Posterior cingulate gyrus (tissue), 11 donors: ENCODE data around the gene SLC26A9.
"Not testable (repeated sequence)": the region's sequence is repeated elsewhere in the genome, so short reads cannot be mapped to it uniquely, and the experiment has no call there.

ENCODE experiments used
- DNase-seq, 10 donors: peaks; one replicate each; pipeline versions ENCODE4 v3.0.0 to v3.0.0-alpha.2; 2020 to 2021; ENCODE audit warnings: mixed read lengths in 3 of 10
- intact Hi-C: fragments of 100-400 bp; cut with DNase I; formaldehyde crosslinking; loops from one replicate; pipeline ENCODE4 v1.15.1; 2023

The SLC26A9 gene

GRCh38 chr1:205915354-205915990 lies 27.8 kb downstream of the SLC26A9 start:
- DNase-seq: no peak
- intact Hi-C loops: loop anchor here (5.0 kb wide), 2 partner anchors 123 to 192 kb away; no protein-coding TSS in a partner anchor

DNA sequence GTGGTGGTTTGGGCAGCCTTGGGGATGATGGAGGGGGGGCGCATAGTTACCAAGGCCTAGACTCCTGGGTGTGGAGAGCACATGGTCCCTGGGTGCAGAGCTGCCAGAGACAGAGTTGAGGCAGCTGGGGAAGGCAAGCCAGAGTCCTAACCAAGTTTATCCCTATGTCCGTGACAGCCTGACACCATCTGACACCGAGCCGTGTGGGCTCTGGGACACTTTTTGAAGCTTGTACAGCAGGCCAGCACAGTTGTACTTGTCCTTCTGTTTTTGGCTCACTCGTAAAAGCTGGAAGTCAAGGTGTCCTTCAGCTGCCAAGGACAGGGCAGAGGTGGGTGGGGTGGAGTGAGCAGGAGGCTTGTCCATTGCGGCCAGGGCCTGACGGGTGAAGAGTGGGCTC lies 28.5 kb downstream of the SLC26A9 start:
- DNase-seq: no peak
- intact Hi-C loops: loop anchor here (5.0 kb wide), 2 partner anchors 122 to 193 kb away; no protein-coding TSS in a partner anchor

DNA sequence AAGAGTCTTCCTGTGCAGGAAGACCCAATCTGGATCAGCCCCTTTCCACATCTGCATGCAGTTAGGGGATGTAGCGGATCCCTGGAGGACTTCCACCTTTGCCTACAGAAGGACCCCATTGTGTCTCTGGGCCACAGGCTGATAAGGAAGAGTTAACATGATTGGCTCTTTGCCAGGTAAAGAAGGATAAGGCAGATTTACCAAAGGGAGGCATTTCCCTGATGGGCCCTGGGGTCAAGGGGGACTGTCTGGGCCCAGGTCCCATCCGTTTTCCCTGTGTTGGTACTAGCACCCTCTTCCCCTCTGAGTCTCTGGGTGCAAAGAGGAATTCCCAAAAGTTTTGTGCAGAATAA lies 29.1 kb downstream of the SLC26A9 start:
- DNase-seq: no peak
- intact Hi-C loops: no loop called here

DNA sequence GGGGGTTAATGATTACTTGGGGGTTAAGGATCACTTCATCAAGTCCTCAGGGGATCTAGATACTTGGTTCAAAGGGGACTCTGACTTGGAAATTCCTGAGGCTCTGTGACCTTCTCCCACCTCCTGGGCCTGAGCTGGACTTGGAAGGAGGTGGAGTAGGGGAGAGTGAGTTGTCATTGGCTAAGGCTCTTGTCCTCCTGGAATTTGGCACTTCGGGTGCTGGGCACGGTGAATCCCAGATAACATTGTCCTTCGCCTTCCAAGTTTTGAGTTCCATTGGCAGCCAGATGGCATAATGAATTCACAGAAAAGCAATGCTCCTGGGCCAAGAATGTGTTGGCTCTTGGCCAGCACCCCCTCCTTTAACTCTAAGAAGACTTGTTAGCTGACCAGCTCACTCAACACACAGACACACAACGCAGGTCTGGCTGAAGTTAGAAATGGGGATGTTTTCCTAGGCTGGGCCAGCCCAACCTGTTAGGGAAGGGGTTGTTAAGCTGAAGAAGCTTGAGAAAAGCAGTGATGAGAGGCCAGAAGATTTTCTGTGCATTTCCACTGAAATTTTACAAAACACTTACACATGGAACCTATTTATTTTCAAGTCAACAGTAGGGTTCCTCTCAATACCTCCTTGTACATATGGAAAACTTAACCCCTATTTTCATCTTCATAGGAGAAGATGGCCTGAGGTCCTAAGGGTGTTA lies 29.7 kb downstream of the SLC26A9 start:
- intact Hi-C loops: no loop called here
- DNase-seq: peak in 7 of 10 donors; percentile 37 to 88 (median 47)

DNA sequence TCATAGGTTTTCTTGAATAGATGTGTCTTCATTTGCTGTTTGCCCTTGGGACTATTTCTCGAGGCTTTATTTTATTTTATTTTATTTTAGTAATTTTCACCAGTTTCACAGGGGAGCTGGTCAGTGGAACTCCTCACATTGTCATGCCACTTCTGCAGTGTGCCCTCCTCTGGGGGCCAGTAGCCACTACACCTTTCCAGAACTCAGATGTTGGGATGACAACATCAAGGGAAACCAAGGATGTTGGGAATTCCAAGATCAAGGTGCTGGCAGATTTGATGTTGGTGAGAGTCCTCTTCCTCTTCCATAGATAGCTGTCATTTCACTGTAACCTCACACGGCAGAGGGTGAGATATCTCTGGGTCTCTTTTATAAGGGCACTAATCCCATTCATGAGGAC lies 35.5 kb downstream of the SLC26A9 start:
- peak in 2 of 10 donors; percentile 40 to 77 for DNase-seq
- intact Hi-C loops: no loop called here

DNA sequence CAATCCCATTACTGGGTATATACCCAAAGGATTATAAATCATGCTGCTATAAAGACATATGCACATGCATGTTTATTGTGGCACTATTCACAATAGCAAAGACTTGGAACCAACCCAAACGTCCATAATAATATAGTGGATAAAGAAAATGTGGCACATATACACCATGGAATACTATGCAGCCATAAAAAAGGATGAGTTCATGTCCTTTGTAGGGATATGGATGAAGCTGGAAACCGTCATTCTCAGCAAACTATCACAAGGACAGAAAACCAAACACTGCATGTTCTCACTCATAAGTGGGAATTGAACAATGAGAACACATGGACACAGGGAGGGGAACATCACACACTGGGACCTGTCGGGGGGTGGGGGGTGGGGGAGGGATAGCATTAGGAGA lies 38.2 kb downstream of the SLC26A9 start:
- intact Hi-C loops, DNase-seq: not testable (repeated sequence)

- intact Hi-C loops: no loop called here
- no peak for DNase-seq
Measured at GRCh38 chr1:205896351-205896750, 46.9 kb downstream of the SLC26A9 start.

DNA sequence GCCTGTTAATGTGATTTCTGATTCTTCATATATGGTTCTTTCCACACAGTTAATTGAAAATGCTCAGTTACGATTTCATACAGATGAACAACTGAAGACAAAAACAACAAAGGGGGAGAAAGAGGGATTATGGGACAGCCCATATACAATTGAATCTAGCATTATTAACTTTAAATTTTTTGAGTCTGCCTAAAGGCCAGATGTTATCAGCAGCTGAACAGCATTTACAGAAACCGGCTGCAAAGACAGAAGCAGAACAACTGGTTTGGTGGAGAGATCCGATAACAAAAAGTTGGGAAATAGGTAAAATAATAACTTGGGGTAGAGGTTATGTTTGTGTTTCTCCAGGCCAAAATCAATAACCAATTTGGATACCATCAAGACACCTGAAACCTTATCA lies 49.1 kb downstream of the SLC26A9 start:
- intact Hi-C loops: not testable (repeated sequence)

DNA sequence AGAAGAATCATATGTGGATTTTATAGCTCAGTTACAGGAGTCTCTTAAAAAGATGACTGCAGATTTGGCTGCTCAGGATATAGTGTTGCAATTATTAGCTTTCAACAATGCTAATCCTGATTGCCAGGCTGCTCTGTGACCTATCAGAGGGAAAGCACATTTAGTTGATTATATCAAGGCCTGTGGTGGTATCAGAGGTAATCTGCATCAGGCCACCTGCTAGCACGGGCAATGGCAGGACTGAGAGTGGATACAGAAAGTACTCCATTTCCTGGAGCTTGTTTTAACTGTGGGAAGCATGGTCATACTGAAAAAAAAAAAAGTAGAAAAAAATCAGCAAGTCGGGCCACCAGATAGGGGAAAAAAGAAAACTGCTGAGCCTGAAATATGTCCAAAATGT lies 51.1 kb downstream of the SLC26A9 start:
- DNase-seq, intact Hi-C loops: not testable (repeated sequence)

More for the DNA sequence above, 49.1 kb downstream of the SLC26A9 start:
- DNase-seq: not testable (repeated sequence)

DNA sequence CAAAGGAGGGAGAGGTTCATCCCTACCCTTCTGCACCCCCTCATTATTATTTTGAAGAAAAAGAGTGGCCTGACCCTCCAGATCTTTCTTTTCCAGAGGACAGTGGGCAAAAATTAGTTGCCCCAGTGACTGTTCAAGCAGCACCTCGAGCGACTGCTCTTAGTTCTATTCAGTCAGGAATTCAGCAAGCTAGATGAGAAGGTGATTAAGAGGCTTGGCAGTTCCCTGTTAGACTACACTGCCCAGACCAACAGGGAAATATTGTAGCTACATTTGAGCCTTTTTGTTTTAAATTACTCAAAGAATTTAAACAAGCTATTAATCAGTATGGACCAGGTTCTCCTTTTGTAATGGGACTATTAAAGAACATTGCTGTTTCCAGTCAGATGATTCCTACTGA lies 51.8 kb downstream of the SLC26A9 start:
- DNase-seq, intact Hi-C loops: not testable (repeated sequence)

DNA sequence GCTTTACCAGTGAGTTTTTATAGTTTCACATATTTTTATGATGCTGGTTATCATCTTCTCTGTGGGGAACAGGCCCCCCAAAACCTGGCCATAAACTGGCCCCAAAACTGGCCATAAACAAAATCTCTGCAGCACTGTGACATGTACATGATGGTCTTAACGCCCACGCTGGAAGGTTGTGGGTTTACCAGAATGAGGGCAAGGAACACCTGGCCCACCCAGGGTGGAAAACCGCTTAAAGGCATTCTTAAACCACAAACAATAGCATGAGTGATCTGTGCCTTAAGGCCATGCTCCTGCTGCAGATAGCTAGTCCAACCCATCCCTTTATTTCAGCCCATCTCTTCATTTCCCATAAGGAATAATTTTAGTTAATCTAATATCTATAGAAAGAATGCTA lies 52.6 kb downstream of the SLC26A9 start:
- intact Hi-C loops, DNase-seq: not testable (repeated sequence)

GRCh38 chr1:205889706-205890105 lies 53.5 kb downstream of the SLC26A9 start:
- DNase-seq, intact Hi-C loops: not testable (repeated sequence)

GRCh38 chr1:205889006-205889405 lies 54.2 kb downstream of the SLC26A9 start:
- intact Hi-C loops, DNase-seq: not testable (repeated sequence)

GRCh38 chr1:205883792-205884191 lies 59.5 kb downstream of the SLC26A9 start:
- intact Hi-C loops: no loop called here
- DNase-seq: no peak

- no peak for DNase-seq
- intact Hi-C loops: no loop called here
Measured at GRCh38 chr1:205880923-205881322, 62.3 kb downstream of the SLC26A9 start.

DNA sequence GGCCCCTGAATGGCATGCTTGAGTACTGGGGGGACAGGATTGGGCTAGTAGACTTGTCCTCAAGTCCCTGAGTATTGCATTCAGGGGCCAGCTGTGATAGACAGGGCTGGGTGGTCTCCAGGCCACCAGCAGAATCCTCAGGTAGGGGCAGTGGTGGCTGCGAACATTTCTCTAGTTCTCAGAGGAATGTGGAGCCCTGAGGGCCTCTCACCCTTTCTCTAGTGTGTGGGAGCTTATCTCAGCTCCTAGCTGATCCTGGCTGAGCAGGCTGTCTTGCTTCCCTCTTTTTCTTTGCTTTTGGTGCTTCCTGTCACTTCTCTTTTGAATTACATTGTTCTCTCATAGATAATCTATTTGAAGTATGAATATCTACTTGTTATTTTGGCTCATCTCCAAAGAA lies 63.3 kb downstream of the SLC26A9 start:
- no peak for DNase-seq
- intact Hi-C loops: no loop called here

DNA sequence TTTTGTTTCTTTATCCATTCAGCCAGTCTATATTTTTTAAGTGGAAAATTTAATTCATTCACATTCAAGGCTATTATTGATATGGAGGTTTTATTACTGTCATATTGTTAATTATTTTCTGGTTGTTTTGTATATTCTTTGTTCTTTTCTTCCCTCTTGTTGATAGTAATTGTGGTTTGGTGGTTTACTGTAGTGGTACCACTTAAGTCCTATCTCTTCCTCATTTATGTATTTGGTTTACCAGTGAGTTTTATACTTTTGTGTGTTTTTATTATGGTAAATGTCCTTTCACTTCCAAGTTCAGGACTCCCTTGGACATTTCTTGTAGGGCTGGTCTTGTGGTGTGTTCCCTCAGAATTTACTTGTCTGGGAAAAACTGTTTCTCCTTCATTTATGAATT lies 65.2 kb downstream of the SLC26A9 start:
- no peak for DNase-seq
- intact Hi-C loops: no loop called here

GRCh38 chr1:205873148-205873547 lies 70.1 kb downstream of the SLC26A9 start:
- intact Hi-C loops, DNase-seq: not testable (repeated sequence)

DNA sequence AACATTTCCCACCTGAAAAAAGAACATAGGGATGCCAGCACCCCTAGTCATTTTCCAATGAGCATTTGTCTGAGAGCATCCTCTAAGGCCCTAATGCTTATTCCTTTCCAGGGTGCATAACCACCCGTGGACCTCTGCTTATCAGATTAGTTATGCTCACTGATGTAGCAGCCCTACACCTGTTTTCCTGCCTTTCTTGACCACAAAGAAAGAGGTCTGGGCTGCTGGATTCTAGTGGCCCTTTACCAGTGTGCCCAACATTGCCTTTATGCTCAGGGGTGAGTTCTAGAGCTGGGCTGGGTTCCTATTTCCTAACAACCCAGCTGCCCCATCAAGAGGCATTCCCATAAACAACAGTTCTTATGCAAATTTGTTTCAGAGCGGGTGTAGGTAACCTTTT lies 73.0 kb downstream of the SLC26A9 start:
- DNase-seq: no peak
- intact Hi-C loops: no loop called here
